K562 (cell line): ENCODE measurements around the gene TP53TG5. TPM values are rescaled to one million over a fixed set of nuclear protein-coding genes. Genes with fewer than 3 reads are reported as not detected.

Experiments used
- ARID1B ChIP-seq: fragments of 450-650 bp; IDR thresholded peaks from 2 replicates; pipeline ENCODE4 v1.6.1; 2016; ENCODE audit warnings: antibody characterized with exemption, mild to moderate bottlenecking, inconsistent platforms
- CBX3 ChIP-seq, 2 experiments: IDR thresholded peaks; 1 replicate in 1 of 2; 2 replicates in 1 of 2; pipeline ENCODE4 v1.6.1; 2012; ENCODE audit warnings: inconsistent platforms in 2 of 2, low read length in 2 of 2, borderline replicate concordance in 1 of 2, control low read depth in 1 of 2
- E2F3 ChIP-seq: fragments of 250-450 bp; sonication (Bioruptor Pico); IDR thresholded peaks from 2 replicates; pipeline ENCODE4 v1.4.0; 2020; ENCODE audit warnings: mild to moderate bottlenecking
- FOXA1 ChIP-seq: fragments of 450-650 bp; IDR thresholded peaks from 2 replicates; pipeline ENCODE4 v1.6.1; 2016; ENCODE audit warnings: mild to moderate bottlenecking, borderline replicate concordance
- HLTF ChIP-seq: fragments of 450-650 bp; IDR thresholded peaks from 2 replicates; pipeline ENCODE4 v1.6.1; 2016
- PHF8 ChIP-seq: fragments of 200-600 bp; sonication (generic); IDR thresholded peaks from 2 replicates; pipeline ENCODE4 v1.6.1; 2012; ENCODE audit warnings: mixed run types, mild to moderate bottlenecking, inconsistent platforms, low read length, moderate library complexity, borderline replicate concordance
- POLR2AphosphoS5 ChIP-seq: IDR thresholded peaks from 2 replicates; pipeline ENCODE4 v1.6.1; 2011; ENCODE audit warnings: mild to moderate bottlenecking, low read depth, low read length, moderate library complexity; ENCODE audit not compliant: control insufficient read depth, insufficient read depth
- RBM39 ChIP-seq: fragments of 200-400 bp; formaldehyde crosslinking; optimal IDR thresholded peaks from 2 replicates; pipeline ENCODE3; 2018; ENCODE audit warnings: low read depth, low read length
- SMAD4 ChIP-seq: fragments of 250-450 bp; sonication (Bioruptor Pico); conservative IDR thresholded peaks from 2 replicates; pipeline ENCODE4 v1.8.0; 2021; ENCODE audit warnings: inconsistent platforms, mild to moderate bottlenecking, moderate library complexity
- SMARCE1 ChIP-seq: fragments of 450-650 bp; IDR thresholded peaks from 2 replicates; pipeline ENCODE4 v1.7.1; 2016; ENCODE audit warnings: mild to moderate bottlenecking
- SRSF3 ChIP-seq: fragments of 200-400 bp; formaldehyde crosslinking; IDR thresholded peaks from 2 replicates; pipeline ENCODE4 v1.6.1; 2016; ENCODE audit warnings: mild to moderate bottlenecking, low read length, moderate library complexity; ENCODE audit not compliant: insufficient read depth
- ZBTB7A ChIP-seq: IDR thresholded peaks from 2 replicates; pipeline ENCODE4 v1.6.1; 2011; ENCODE audit warnings: low read depth, mild to moderate bottlenecking, low read length, moderate library complexity, borderline replicate concordance; ENCODE audit not compliant: control insufficient read depth
- ZNF12 ChIP-seq: sonication (generic); formaldehyde crosslinking; IDR thresholded peaks from 2 replicates; pipeline ENCODE4 v1.4.0; 2020; ENCODE audit warnings: mild to moderate bottlenecking, missing genetic modification reagents
- polyA plus RNA-seq, 8 experiments: library from polyadenylated mRNA; depleted of rRNA in 4 of 8; stranded (reverse) in 5 of 8; unstranded in 3 of 8; fragments of >200 nt; fragmentation: Nextera tagmentation in 2 of 8; fragmentation: Illumina TruSeq in 1 of 8; extraction: Ambion mirVana in 2 of 8; extraction: Trizol in 1 of 8; gene quantifications; 2 replicates each; pipeline versions ENCODE4 v1.2.1 to v1.2.3, GENCODE V29; 2011 to 2014; ENCODE audit warnings: inconsistent platforms in 1 of 8, missing spikeins in 1 of 8
- total RNA-seq, 7 experiments: library from RNA; depleted of rRNA in 6 of 7; stranded (reverse); fragments of >200 nt in 6 of 7; fragmentation: Illumina TruSeq in 2 of 7; extraction: Trizol in 2 of 7; gene quantifications; 2 replicates each; pipeline versions ENCODE4 v1.2.1 to v1.2.3, GENCODE V29; 2011 to 2021; ENCODE audit warnings: low replicate concordance in 1 of 7
- TF ChIP-seq, protein P1 (sequence below): fragments of 250-450 bp; sonication (Bioruptor Pico); IDR thresholded peaks from 2 replicates; pipeline ENCODE4 v1.4.0; 2020
- TF ChIP-seq, protein P2 (sequence below): sonication (generic); formaldehyde crosslinking; IDR thresholded peaks from 2 replicates; pipeline ENCODE4 v1.5.0; 2020; ENCODE audit warnings: missing genetic modification reagents
- TF ChIP-seq, protein P3 (sequence below): fragments of 250-450 bp; sonication (Bioruptor Pico); IDR thresholded peaks from 2 replicates; pipeline ENCODE4 v1.4.0; 2020; ENCODE audit warnings: mild to moderate bottlenecking, moderate library complexity
- TF ChIP-seq, protein P4 (sequence below), 2 experiments: fragments of 200-800 bp in 1 of 2; sonication (Bioruptor generic) in 1 of 2; sonication (generic) in 1 of 2; formaldehyde crosslinking in 1 of 2; IDR thresholded peaks in 1 of 2; conservative IDR thresholded peaks in 1 of 2; 2 replicates each; pipeline versions ENCODE4 v1.5.0 to v1.6.1; 2016 to 2020; ENCODE audit warnings: missing compliant biosample characterization in 1 of 2, missing genetic modification characterization in 1 of 2, missing genetic modification reagents in 1 of 2

The TP53TG5 gene
- total and polyA plus RNA-seq, 9 of the 15 experiments (the other 6 are each of a cell fraction or from before 2014, with no cell fraction given): 0.04 to 0.05 (median 0.04) TPM; not detected in 6

DNA sequence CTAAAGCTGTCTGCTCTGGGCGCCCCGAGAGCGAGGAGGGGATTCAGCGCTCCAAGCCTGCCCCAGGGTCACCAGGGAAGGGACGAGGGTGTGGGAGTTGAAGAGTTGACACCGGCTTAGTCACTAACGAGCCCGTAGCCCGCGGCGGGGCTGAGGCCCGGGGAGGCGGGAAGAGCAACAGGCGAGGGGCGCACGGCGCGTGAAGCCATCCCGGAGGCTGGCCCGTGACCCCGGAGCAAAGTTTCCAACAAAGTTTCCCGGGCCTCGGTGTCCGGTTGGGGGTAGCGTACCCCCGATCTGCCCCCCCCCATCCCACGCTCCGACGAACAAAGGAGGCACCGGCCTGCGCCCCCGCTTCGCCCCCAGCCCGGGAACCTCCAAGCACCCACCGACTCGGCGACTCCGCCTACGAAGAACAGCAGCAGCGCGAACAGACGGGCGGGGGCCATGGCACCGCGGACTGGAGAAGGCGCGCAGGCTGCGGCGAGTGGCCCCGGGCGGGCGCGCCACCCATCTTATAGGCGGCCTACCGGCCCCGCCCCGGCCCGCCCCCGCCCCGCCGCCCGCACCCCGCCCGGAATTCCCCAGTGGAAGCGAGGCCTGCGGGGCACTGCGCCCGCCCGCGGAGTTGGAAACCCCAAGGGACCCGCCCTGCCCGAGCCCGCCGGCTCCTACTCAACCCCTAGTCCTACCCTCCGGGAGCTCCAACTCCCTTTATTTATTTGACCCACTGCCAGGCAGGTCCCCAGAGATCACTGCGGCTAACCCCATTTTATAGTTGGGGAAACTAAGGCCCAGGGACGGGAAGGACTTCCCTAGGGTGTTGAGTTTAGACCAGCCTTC, 30.0 kb downstream of the TP53TG5 start, which contains the start of gene SDC4 (continued):
- no peak for TF ChIP-seq SRSF3
- TF ChIP-seq, protein P1, sequence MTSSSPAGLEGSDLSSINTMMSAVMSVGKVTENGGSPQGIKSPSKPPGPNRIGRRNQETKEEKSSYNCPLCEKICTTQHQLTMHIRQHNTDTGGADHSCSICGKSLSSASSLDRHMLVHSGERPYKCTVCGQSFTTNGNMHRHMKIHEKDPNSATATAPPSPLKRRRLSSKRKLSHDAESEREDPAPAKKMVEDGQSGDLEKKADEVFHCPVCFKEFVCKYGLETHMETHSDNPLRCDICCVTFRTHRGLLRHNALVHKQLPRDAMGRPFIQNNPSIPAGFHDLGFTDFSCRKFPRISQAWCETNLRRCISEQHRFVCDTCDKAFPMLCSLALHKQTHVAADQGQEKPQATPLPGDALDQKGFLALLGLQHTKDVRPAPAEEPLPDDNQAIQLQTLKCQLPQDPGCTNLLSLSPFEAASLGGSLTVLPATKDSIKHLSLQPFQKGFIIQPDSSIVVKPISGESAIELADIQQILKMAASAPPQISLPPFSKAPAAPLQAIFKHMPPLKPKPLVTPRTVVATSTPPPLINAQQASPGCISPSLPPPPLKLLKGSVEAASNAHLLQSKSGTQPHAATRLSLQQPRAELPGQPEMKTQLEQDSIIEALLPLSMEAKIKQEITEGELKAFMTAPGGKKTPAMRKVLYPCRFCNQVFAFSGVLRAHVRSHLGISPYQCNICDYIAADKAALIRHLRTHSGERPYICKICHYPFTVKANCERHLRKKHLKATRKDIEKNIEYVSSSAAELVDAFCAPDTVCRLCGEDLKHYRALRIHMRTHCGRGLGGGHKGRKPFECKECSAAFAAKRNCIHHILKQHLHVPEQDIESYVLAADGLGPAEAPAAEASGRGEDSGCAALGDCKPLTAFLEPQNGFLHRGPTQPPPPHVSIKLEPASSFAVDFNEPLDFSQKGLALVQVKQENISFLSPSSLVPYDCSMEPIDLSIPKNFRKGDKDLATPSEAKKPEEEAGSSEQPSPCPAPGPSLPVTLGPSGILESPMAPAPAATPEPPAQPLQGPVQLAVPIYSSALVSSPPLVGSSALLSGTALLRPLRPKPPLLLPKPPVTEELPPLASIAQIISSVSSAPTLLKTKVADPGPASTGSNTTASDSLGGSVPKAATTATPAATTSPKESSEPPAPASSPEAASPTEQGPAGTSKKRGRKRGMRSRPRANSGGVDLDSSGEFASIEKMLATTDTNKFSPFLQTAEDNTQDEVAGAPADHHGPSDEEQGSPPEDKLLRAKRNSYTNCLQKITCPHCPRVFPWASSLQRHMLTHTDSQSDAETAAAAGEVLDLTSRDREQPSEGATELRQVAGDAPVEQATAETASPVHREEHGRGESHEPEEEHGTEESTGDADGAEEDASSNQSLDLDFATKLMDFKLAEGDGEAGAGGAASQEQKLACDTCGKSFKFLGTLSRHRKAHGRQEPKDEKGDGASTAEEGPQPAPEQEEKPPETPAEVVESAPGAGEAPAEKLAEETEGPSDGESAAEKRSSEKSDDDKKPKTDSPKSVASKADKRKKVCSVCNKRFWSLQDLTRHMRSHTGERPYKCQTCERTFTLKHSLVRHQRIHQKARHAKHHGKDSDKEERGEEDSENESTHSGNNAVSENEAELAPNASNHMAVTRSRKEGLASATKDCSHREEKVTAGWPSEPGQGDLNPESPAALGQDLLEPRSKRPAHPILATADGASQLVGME: peak; percentile 35; the same call in 1 of the 2 replicates
- peak; percentile 44; the same call in 1 of the 2 replicates for TF ChIP-seq ZNF12 (CRISPR knock-in tag)
- peak; percentile 87; the same call in 1 of the 2 replicates for TF ChIP-seq PHF8
- TF ChIP-seq ZBTB7A: peak; percentile 84; the same call in 1 of the 2 replicates
- TF ChIP-seq POLR2AphosphoS5: peak; percentile 93
- no peak for TF ChIP-seq RBM39
- TF ChIP-seq, protein P2, sequence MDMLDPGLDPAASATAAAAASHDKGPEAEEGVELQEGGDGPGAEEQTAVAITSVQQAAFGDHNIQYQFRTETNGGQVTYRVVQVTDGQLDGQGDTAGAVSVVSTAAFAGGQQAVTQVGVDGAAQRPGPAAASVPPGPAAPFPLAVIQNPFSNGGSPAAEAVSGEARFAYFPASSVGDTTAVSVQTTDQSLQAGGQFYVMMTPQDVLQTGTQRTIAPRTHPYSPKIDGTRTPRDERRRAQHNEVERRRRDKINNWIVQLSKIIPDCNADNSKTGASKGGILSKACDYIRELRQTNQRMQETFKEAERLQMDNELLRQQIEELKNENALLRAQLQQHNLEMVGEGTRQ (CRISPR knock-in tag): no peak
- no peak for TF ChIP-seq HLTF
- TF ChIP-seq, protein P3, sequence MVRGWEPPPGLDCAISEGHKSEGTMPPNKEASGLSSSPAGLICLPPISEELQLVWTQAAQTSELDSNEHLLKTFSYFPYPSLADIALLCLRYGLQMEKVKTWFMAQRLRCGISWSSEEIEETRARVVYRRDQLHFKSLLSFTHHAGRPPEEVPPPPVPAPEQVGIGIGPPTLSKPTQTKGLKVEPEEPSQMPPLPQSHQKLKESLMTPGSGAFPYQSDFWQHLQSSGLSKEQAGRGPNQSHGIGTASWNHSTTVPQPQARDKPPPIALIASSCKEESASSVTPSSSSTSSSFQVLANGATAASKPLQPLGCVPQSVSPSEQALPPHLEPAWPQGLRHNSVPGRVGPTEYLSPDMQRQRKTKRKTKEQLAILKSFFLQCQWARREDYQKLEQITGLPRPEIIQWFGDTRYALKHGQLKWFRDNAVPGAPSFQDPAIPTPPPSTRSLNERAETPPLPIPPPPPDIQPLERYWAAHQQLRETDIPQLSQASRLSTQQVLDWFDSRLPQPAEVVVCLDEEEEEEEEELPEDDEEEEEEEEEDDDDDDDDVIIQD (CRISPR knock-in tag): no peak
- TF ChIP-seq SMAD4 (CRISPR knock-in tag): peak; percentile 38; the same call in 1 of the 2 replicates
- TF ChIP-seq ARID1B: peak; percentile 40
- TF ChIP-seq E2F3 (CRISPR knock-in tag): peak; percentile 81
- no peak for TF ChIP-seq FOXA1
- peak; percentile 69 for TF ChIP-seq SMARCE1
- TF ChIP-seq, protein P4, sequence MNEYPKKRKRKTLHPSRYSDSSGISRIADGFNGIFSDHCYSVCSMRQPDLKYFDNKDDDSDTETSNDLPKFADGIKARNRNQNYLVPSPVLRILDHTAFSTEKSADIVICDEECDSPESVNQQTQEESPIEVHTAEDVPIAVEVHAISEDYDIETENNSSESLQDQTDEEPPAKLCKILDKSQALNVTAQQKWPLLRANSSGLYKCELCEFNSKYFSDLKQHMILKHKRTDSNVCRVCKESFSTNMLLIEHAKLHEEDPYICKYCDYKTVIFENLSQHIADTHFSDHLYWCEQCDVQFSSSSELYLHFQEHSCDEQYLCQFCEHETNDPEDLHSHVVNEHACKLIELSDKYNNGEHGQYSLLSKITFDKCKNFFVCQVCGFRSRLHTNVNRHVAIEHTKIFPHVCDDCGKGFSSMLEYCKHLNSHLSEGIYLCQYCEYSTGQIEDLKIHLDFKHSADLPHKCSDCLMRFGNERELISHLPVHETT (CRISPR knock-in tag; conservative IDR thresholded peaks at IDR 0.05 in 1 of 2, IDR thresholded peaks at IDR 0.05 in 1 of 2): 0 out of 4 replicates have a peak, but pooled peaks of 1 of the 2 experiments have one; percentile 11
- TF ChIP-seq CBX3 (IDR thresholded peaks at IDR 0.05; ENCODE audit: borderline replicate concordance in 1 of 2, low read length in 2 of 2): no peak
